H9 (cell line): ENCODE measurements around the gene FAM47A. TPM values are rescaled to one million over a fixed set of nuclear protein-coding genes. Genes with fewer than 3 reads are reported as not detected.

Experiments
- DNase-seq: peaks from one replicate; pipeline ENCODE4 v3.0.0-alpha.2; 2017
- H2AFZ ChIP-seq: one replicate; pipeline ENCODE4 v1.6.1; 2013; ENCODE audit warnings: mild to moderate bottlenecking, low read length, control low read depth, moderate library complexity
- H2AK5ac ChIP-seq: 2 replicates; pipeline ENCODE4 v1.6.1; 2013; ENCODE audit warnings: low read length, control low read depth, mixed read lengths; ENCODE audit not compliant: insufficient read length
- H2BK120ac ChIP-seq: one replicate; pipeline ENCODE4 v1.6.1; 2013; ENCODE audit warnings: low read depth, mild to moderate bottlenecking, low read length, control low read depth, inconsistent platforms; ENCODE audit not compliant: poor library complexity, severe bottlenecking
- H2BK12ac ChIP-seq: 2 replicates; pipeline ENCODE4 v1.6.1; 2013; ENCODE audit warnings: low read length, control low read depth, mixed read lengths, low read depth; ENCODE audit not compliant: insufficient read length
- H2BK15ac ChIP-seq: 2 replicates; pipeline ENCODE4 v1.6.1; 2013; ENCODE audit warnings: low read depth, low read length, control low read depth
- H2BK20ac ChIP-seq: one replicate; pipeline ENCODE4 v1.6.1; 2013; ENCODE audit warnings: low read depth, mild to moderate bottlenecking, low read length, control low read depth, inconsistent platforms; ENCODE audit not compliant: poor library complexity, severe bottlenecking
- H2BK5ac ChIP-seq: 2 replicates; pipeline ENCODE4 v1.6.1; 2013; ENCODE audit warnings: low read length, control low read depth, mixed read lengths; ENCODE audit not compliant: insufficient read length
- H3K14ac ChIP-seq: 2 replicates; pipeline ENCODE4 v1.6.1; 2013; ENCODE audit warnings: low read length, control low read depth; ENCODE audit not compliant: insufficient read depth
- H3K18ac ChIP-seq: 2 replicates; pipeline ENCODE4 v1.6.1; 2013; ENCODE audit warnings: low read depth, mild to moderate bottlenecking, mixed read lengths, low read length, control low read depth; ENCODE audit not compliant: insufficient read length
- H3K23ac ChIP-seq: 2 replicates; pipeline ENCODE4 v1.6.1; 2013; ENCODE audit warnings: low read length, control low read depth, mixed read lengths, low read depth; ENCODE audit not compliant: insufficient read length
- H3K23me2 ChIP-seq: 2 replicates; pipeline ENCODE4 v1.6.1; 2013; ENCODE audit warnings: low read depth, mild to moderate bottlenecking, mixed read lengths, low read length, control low read depth; ENCODE audit not compliant: insufficient read length, poor library complexity, severe bottlenecking
- H3K27ac ChIP-seq: 2 replicates; pipeline ENCODE4 v1.5.1; 2013; ENCODE audit warnings: low read length, control low read depth, mixed read lengths, low read depth; ENCODE audit not compliant: insufficient read length
- H3K27me3 ChIP-seq: 2 replicates; pipeline ENCODE4 v1.6.1; 2013; ENCODE audit warnings: low read length, control low read depth, inconsistent platforms; ENCODE audit not compliant: insufficient read depth
- H3K4ac ChIP-seq: 2 replicates; pipeline ENCODE4 v1.6.1; 2013; ENCODE audit warnings: low read depth, mild to moderate bottlenecking, control low read depth, inconsistent platforms, low read length, moderate library complexity
- H3K4me1 ChIP-seq: 2 replicates; pipeline ENCODE4 v1.6.1; 2013; ENCODE audit warnings: low read length, control low read depth, inconsistent platforms; ENCODE audit not compliant: insufficient read depth
- H3K4me2 ChIP-seq: 2 replicates; pipeline ENCODE4 v1.6.1; 2013; ENCODE audit warnings: low read length, control low read depth, mixed read lengths; ENCODE audit not compliant: insufficient read length, insufficient read depth
- H3K56ac ChIP-seq: 2 replicates; pipeline ENCODE4 v1.6.1; 2013; ENCODE audit warnings: low read depth, mild to moderate bottlenecking, mixed read lengths, low read length, control low read depth; ENCODE audit not compliant: insufficient read length
- H3K79me1 ChIP-seq: 2 replicates; pipeline ENCODE4 v1.6.1; 2013; ENCODE audit warnings: low read depth, mild to moderate bottlenecking, moderate library complexity, low read length, control low read depth, inconsistent platforms; ENCODE audit not compliant: insufficient read depth, poor library complexity, severe bottlenecking
- H3K79me2 ChIP-seq: 2 replicates; pipeline ENCODE4 v1.6.1; 2013; ENCODE audit warnings: low read length, control low read depth, inconsistent platforms; ENCODE audit not compliant: insufficient read depth
- H3K9ac ChIP-seq: 2 replicates; pipeline ENCODE4 v1.6.1; 2013; ENCODE audit warnings: low read length, control low read depth, mixed read lengths; ENCODE audit not compliant: insufficient read length; ENCODE audit errors: extremely low read depth
- H3K9me3 ChIP-seq: one replicate; pipeline ENCODE4 v1.6.1; 2013; ENCODE audit warnings: low read depth, low read length, inconsistent platforms; ENCODE audit not compliant: control insufficient read depth
- H3T11ph ChIP-seq: one replicate; pipeline ENCODE4 v1.6.1; 2013; ENCODE audit warnings: mild to moderate bottlenecking, low read length, control low read depth, inconsistent platforms
- H4K20me1 ChIP-seq: one replicate; pipeline ENCODE4 v1.6.1; 2013; ENCODE audit not compliant: control insufficient read depth, insufficient read length, insufficient read depth
- H4K5ac ChIP-seq: 2 replicates; pipeline ENCODE4 v1.6.1; 2013; ENCODE audit warnings: low read depth, mild to moderate bottlenecking, mixed read lengths, low read length, control low read depth; ENCODE audit not compliant: insufficient read length
- H4K8ac ChIP-seq: replicated peaks from 2 replicates; pipeline ENCODE4 v1.6.1; 2013; ENCODE audit warnings: low read length, control low read depth, mixed read lengths, low read depth; ENCODE audit not compliant: insufficient read length
- H4K91ac ChIP-seq: 2 replicates; pipeline ENCODE4 v1.6.1; 2013; ENCODE audit warnings: low read depth, mild to moderate bottlenecking, moderate library complexity, mixed read lengths, low read length, control low read depth; ENCODE audit not compliant: insufficient read length
- H3K27ac Mint-ChIP-seq, 3 experiments: 2 replicates in 2 of 3; 3 replicates in 1 of 3; pipeline ENCODE4 v1.8.0; 2020 to 2021; ENCODE audit warnings: mixed read lengths in 3 of 3, mild to moderate bottlenecking in 1 of 3, moderate library complexity in 1 of 3
- H3K27me3 Mint-ChIP-seq: 2 replicates; pipeline ENCODE4 v1.8.0; 2021; ENCODE audit warnings: low read depth, mild to moderate bottlenecking, moderate library complexity, mixed read lengths
- H3K36me3 Mint-ChIP-seq, 3 experiments: 2 replicates in 2 of 3; 3 replicates in 1 of 3; pipeline ENCODE4 v1.8.0; 2020 to 2021; ENCODE audit warnings: low read depth in 3 of 3, mixed read lengths in 3 of 3; ENCODE audit not compliant: insufficient read depth in 1 of 3
- H3K4me1 Mint-ChIP-seq, 2 experiments: 2 replicates each; pipeline ENCODE4 v1.8.0; 2020; ENCODE audit warnings: mixed read lengths in 2 of 2
- H3K4me3 Mint-ChIP-seq, 2 experiments: 2 replicates in 1 of 2; 3 replicates in 1 of 2; pipeline ENCODE4 v1.8.0; 2020 to 2021; ENCODE audit warnings: mild to moderate bottlenecking in 2 of 2, mixed read lengths in 2 of 2, moderate library complexity in 1 of 2
- H3K9me3 Mint-ChIP-seq, 2 experiments: 2 replicates in 1 of 2; 3 replicates in 1 of 2; pipeline ENCODE4 v1.8.0; 2020; ENCODE audit warnings: mild to moderate bottlenecking in 2 of 2, mixed read lengths in 2 of 2, moderate library complexity in 1 of 2
- CTCF ChIP-seq: fragments of 200-600 bp; sonication (generic); conservative IDR thresholded peaks from 3 replicates; pipeline ENCODE4 v1.8.0; 2021; ENCODE audit warnings: antibody characterized with exemption, mild to moderate bottlenecking
- WGBS: extraction: QIAGEN DNeasy Blood & Tissue Kit; methylation state at CpG from one replicate; pipeline ENCODE4 v1.1.7; 2013; ENCODE audit warnings: missing lambda C conversion rate, low lambda C conversion rate, mixed read lengths; ENCODE audit not compliant: insufficient read length; ENCODE audit errors: extremely low coverage; 5-methylcytosine and 5-hydroxymethylcytosine counted together
- total RNA-seq: library from RNA; stranded (reverse); gene quantifications from 2 replicates; pipeline ENCODE4 v1.2.1, GENCODE V29; 2021

The FAM47A gene
- total RNA-seq, 1 experiment from 2014 or later = not detected

GRCh38 chrX:34130980-34131744, 952 bp downstream of the FAM47A start:
- Mint-ChIP-seq H3K4me3 (no peak overlapping the region), H3K27me3 (no peaks in the 10 kb centered on the region), H3K4me1 (no peaks in the 10 kb centered on the region), H3K9me3 (peaks cover 18 to 60% of the 10 kb centered on the region in 2 experiments), H3K36me3 (peaks cover 0 to 8% (median 8%) of the 10 kb centered on the region in 3 experiments; a peak in 4 of 7 replicates), H3K27ac (no peak overlapping the region)
- Histone ChIP-seq H3K27ac (no peak overlapping the region), H4K20me1 (no peaks in the 10 kb centered on the region), H3T11ph (no peak overlapping the region), H4K91ac (no peak overlapping the region), H3K23ac (no peak overlapping the region), H3K79me1 (no peaks in the 10 kb centered on the region), H3K23me2 (no peaks in the 10 kb centered on the region), H3K56ac (no peak overlapping the region), H2BK12ac (no peak overlapping the region), H3K4me1 (no peaks in the 10 kb centered on the region), H3K14ac (no peak overlapping the region), H2BK20ac (no peak overlapping the region), H3K9me3 (no peaks in the 10 kb centered on the region), H3K4me2 (no peak overlapping the region), H4K5ac (no peak overlapping the region), H2AK5ac (no peak overlapping the region), H2AFZ (no peak overlapping the region), H3K4ac (no peak overlapping the region), H2BK5ac (no peak overlapping the region), H3K18ac (no peak overlapping the region), H2BK15ac (no peak overlapping the region), H3K9ac (no peak overlapping the region), H4K8ac (no peak overlapping the region), H3K27me3 (no peaks in the 10 kb centered on the region), H2BK120ac (no peak overlapping the region), H3K79me2 (no peaks in the 10 kb centered on the region)
- no peak for TF ChIP-seq CTCF
- DNase-seq = no peak
- no CpG with 5 or more reads among the region's 41 CpGs for WGBS
